ENCODE data around the gene MAL. TPM values are rescaled to one million over a fixed set of nuclear protein-coding genes. Genes with fewer than 3 reads are reported as not detected.

MAL gene
- total and polyA plus RNA-seq, 2 experiments from 2014 or later, result not detected

- in situ Hi-C loops (cut with MboI), result no loop called here
- 37 to 38% methylated on average over 7 of the region's 7 CpGs for WGBS, 2 experiments (ENCODE audit: low coverage in 1 of 2, low lambda C conversion rate in 2 of 2, missing lambda C conversion rate in 2 of 2)
- no peaks in the 10 kb centered on the region for H3K79me2 ChIP-seq (ENCODE audit: insufficient read depth)
- no peaks in the 10 kb centered on the region for H3K4me1 ChIP-seq (ENCODE audit: insufficient read depth)
- no peaks in the 10 kb centered on the region for H3K36me3 ChIP-seq (ENCODE audit: low read depth)
- H3K9me2 ChIP-seq (ENCODE audit: insufficient read depth), result no peaks in the 10 kb centered on the region
- no peak for TF ChIP-seq EZH2 (IDR thresholded peaks at IDR 0.05; ENCODE audit: insufficient read depth, poor library complexity, severe bottlenecking)
- no peak for TF ChIP-seq EZH2phosphoT487 (IDR thresholded peaks at IDR 0.05; ENCODE audit: insufficient read depth, low read depth)
- H3K4me3 ChIP-seq, result no peak overlapping the region
- no peak overlapping the region for H3K4me2 ChIP-seq (ENCODE audit: unreplicated experiment)
- no peak overlapping the region for H3K9ac ChIP-seq
- peaks cover 30% of the 10 kb centered on the region for H3K27me3 ChIP-seq (replicated peaks; ENCODE audit: insufficient read depth)
- no peaks in the 10 kb centered on the region for H3K9me3 ChIP-seq (ENCODE audit: low read depth)
- no peak overlapping the region for H2AFZ ChIP-seq
- no peak overlapping the region for H3K27ac ChIP-seq
- DNase-seq, result no peak
- no peaks in the 10 kb centered on the region for H4K20me1 ChIP-seq (ENCODE audit: insufficient read depth)
- H3F3A ChIP-seq (ENCODE audit: insufficient read depth), result peaks cover 12% of the 10 kb centered on the region; the same call in 1 of the 2 replicates
These were observed 53.7 kb downstream of the MAL start for GRCh38 chr2:95079199-95079683.

GRCh38 chr2:95082477-95082876, 57.0 kb downstream of the MAL start:
- no peaks in the 10 kb centered on the region for H3K9me2 ChIP-seq (ENCODE audit: insufficient read depth)
- H3K4me2 ChIP-seq (ENCODE audit: unreplicated experiment), result no peak overlapping the region
- peak; percentile 11 for DNase-seq
- no peaks in the 10 kb centered on the region for H4K20me1 ChIP-seq (ENCODE audit: insufficient read depth)
- no peaks in the 10 kb centered on the region for H3K4me1 ChIP-seq (ENCODE audit: insufficient read depth)
- TF ChIP-seq EZH2 (IDR thresholded peaks at IDR 0.05; ENCODE audit: insufficient read depth, poor library complexity, severe bottlenecking) (no peak), EZH2phosphoT487 (IDR thresholded peaks at IDR 0.05; ENCODE audit: insufficient read depth, low read depth) (no peak)
- H3F3A ChIP-seq (ENCODE audit: insufficient read depth), result peaks cover 13% of the 10 kb centered on the region; the same call in 1 of the 2 replicates
- H3K9ac ChIP-seq, result no peak overlapping the region
- no peak overlapping the region for H3K27ac ChIP-seq
- no peak overlapping the region for H2AFZ ChIP-seq
- H3K36me3 ChIP-seq (ENCODE audit: low read depth), result peaks cover 20% of the 10 kb centered on the region; the same call in 1 of the 2 replicates
- 97 to 99% methylated on average over 2 of the region's 2 CpGs for WGBS, 2 experiments (ENCODE audit: low coverage in 1 of 2, low lambda C conversion rate in 2 of 2, missing lambda C conversion rate in 2 of 2)
- H3K27me3 ChIP-seq (replicated peaks; ENCODE audit: insufficient read depth), result peaks cover 12% of the 10 kb centered on the region
- no peaks in the 10 kb centered on the region for H3K9me3 ChIP-seq (ENCODE audit: low read depth)
- in situ Hi-C loops (cut with MboI), result no loop called here
- no peak overlapping the region for H3K4me3 ChIP-seq
- H3K79me2 ChIP-seq (ENCODE audit: insufficient read depth), result no peaks in the 10 kb centered on the region

- Histone ChIP-seq H3K4me2 (ENCODE audit: unreplicated experiment) (no peak overlapping the region), H3K9me2 (ENCODE audit: insufficient read depth) (no peaks in the 10 kb centered on the region), H3K4me1 (ENCODE audit: insufficient read depth) (no peaks in the 10 kb centered on the region), H3K27ac (no peak overlapping the region), H2AFZ (no peak overlapping the region), H3K9me3 (ENCODE audit: low read depth) (no peaks in the 10 kb centered on the region), H4K20me1 (ENCODE audit: insufficient read depth) (no peaks in the 10 kb centered on the region), H3K79me2 (ENCODE audit: insufficient read depth) (no peaks in the 10 kb centered on the region), H3K36me3 (ENCODE audit: low read depth) (peaks cover 21% of the 10 kb centered on the region; the same call in 1 of the 2 replicates), H3K27me3 (replicated peaks; ENCODE audit: insufficient read depth) (no peaks in the 10 kb centered on the region), H3F3A (ENCODE audit: insufficient read depth) (peaks cover 13% of the 10 kb centered on the region; the same call in 1 of the 2 replicates), H3K4me3 (no peak overlapping the region), H3K9ac (no peak overlapping the region)
- WGBS, 2 experiments (ENCODE audit: low coverage in 1 of 2, low lambda C conversion rate in 2 of 2, missing lambda C conversion rate in 2 of 2), result 89 to 95% methylated on average over 1 of the region's 1 CpG
- in situ Hi-C loops (cut with MboI), result no loop called here
- no peak for TF ChIP-seq EZH2 (IDR thresholded peaks at IDR 0.05; ENCODE audit: insufficient read depth, poor library complexity, severe bottlenecking)
- TF ChIP-seq EZH2phosphoT487 (IDR thresholded peaks at IDR 0.05; ENCODE audit: insufficient read depth, low read depth), result no peak
- DNase-seq, result no peak
These were observed 60.5 kb downstream of the MAL start for GRCh38 chr2:95086017-95086416.

- no peak overlapping the region for H3K4me3 ChIP-seq
- H3K9me3 ChIP-seq (ENCODE audit: low read depth), result no peaks in the 10 kb centered on the region
- no peak for TF ChIP-seq EZH2phosphoT487 (IDR thresholded peaks at IDR 0.05; ENCODE audit: insufficient read depth, low read depth)
- TF ChIP-seq EZH2 (IDR thresholded peaks at IDR 0.05; ENCODE audit: insufficient read depth, poor library complexity, severe bottlenecking), result no peak
- no peaks in the 10 kb centered on the region for H3K4me1 ChIP-seq (ENCODE audit: insufficient read depth)
- no peak overlapping the region for H3K9ac ChIP-seq
- in situ Hi-C loops (cut with MboI), result no loop called here
- no peak overlapping the region for H3K4me2 ChIP-seq (ENCODE audit: unreplicated experiment)
- H3K9me2 ChIP-seq (ENCODE audit: insufficient read depth), result no peaks in the 10 kb centered on the region
- H3K79me2 ChIP-seq (ENCODE audit: insufficient read depth), result no peaks in the 10 kb centered on the region
- peaks cover 21% of the 10 kb centered on the region; the same call in 1 of the 2 replicates for H3K36me3 ChIP-seq (ENCODE audit: low read depth)
- H2AFZ ChIP-seq, result no peak overlapping the region
- 86 to 97% methylated on average over 5 of the region's 5 CpGs for WGBS, 2 experiments (ENCODE audit: low coverage in 1 of 2, low lambda C conversion rate in 2 of 2, missing lambda C conversion rate in 2 of 2)
- H3F3A ChIP-seq (ENCODE audit: insufficient read depth), result peaks cover 13% of the 10 kb centered on the region; the same call in 1 of the 2 replicates
- no peak for DNase-seq
- H4K20me1 ChIP-seq (ENCODE audit: insufficient read depth), result no peaks in the 10 kb centered on the region
- H3K27ac ChIP-seq, result no peak overlapping the region
- H3K27me3 ChIP-seq (replicated peaks; ENCODE audit: insufficient read depth), result no peaks in the 10 kb centered on the region
These were observed 61.9 kb downstream of the MAL start for GRCh38 chr2:95087379-95087778.
